SK-N-SH (cell line): Measurements from ENCODE around the gene ISCA2. TPM values are rescaled to one million over a fixed set of nuclear protein-coding genes. Genes with fewer than 3 reads are reported as not detected.

Experiments
- CTCF ChIA-PET: fragments of 300-600, 350-600 bp; formaldehyde crosslinking; extraction: SDS; loops from one replicate; lab custom pipeline; 2021; lab: Yijun Ruan, JAX
- POLR2A ChIA-PET: fragments of 350-600 bp; sonication (Branson Sonifier 250); formaldehyde crosslinking; extraction: SDS; loops from one replicate; lab custom pipeline; 2020; ENCODE audit warnings: antibody characterized with exemption, inconsistent platforms; lab: Yijun Ruan, JAX
- DNase-seq: peaks from one replicate; pipeline ENCODE4 v3.0.0; 2012
- H2AFZ ChIP-seq: fragments of 200-600 bp; sonication (generic); 2 replicates; pipeline ENCODE4 v1.8.1; 2016; ENCODE audit warnings: antibody characterized with exemption, mild to moderate bottlenecking, low read depth
- H3F3A ChIP-seq: fragments of 200-600 bp; sonication (generic); replicated peaks from 2 replicates; pipeline ENCODE3; 2016; ENCODE audit warnings: antibody characterized with exemption, mild to moderate bottlenecking; ENCODE audit not compliant: insufficient read depth
- H3K27ac ChIP-seq, 2 experiments: fragments of 200-500 bp in 1 of 2; fragments of 200-600 bp in 1 of 2; sonication (Bioruptor generic) in 1 of 2; sonication (generic), shearing (Covaris generic) in 1 of 2; 2 replicates each; pipeline versions ENCODE4 v1.5.1 to v1.6.1; 2014 to 2016; ENCODE audit warnings: low read depth in 2 of 2, inconsistent platforms in 1 of 2, low read length in 1 of 2, mild to moderate bottlenecking in 1 of 2, mixed read lengths in 1 of 2
- H3K27me3 ChIP-seq: fragments of 200-600 bp; sonication (generic), shearing (Covaris generic); 2 replicates; pipeline ENCODE4 v1.6.1; 2016; ENCODE audit warnings: mixed run types; ENCODE audit not compliant: insufficient read depth
- H3K36me3 ChIP-seq, 2 experiments: fragments of 200-500 bp in 1 of 2; fragments of 200-600 bp in 1 of 2; sonication (Bioruptor generic) in 1 of 2; sonication (generic) in 1 of 2; replicated peaks in 1 of 2; 2 replicates each; pipeline versions ENCODE3 to v1.5.1; 2014 to 2016; ENCODE audit warnings: low read length in 1 of 2, mild to moderate bottlenecking in 1 of 2; ENCODE audit not compliant: insufficient read depth in 2 of 2, control insufficient read depth in 1 of 2
- H3K4me1 ChIP-seq, 2 experiments: fragments of 200-500 bp in 1 of 2; fragments of 200-600 bp in 1 of 2; sonication (Bioruptor generic) in 1 of 2; sonication (generic), shearing (Covaris generic) in 1 of 2; 2 replicates each; pipeline versions ENCODE4 v1.5.1 to v1.6.1; 2014 to 2016; ENCODE audit warnings: low read depth in 1 of 2, low read length in 1 of 2, mixed run types in 1 of 2; ENCODE audit not compliant: insufficient read depth in 2 of 2, control insufficient read depth in 1 of 2
- H3K4me2 ChIP-seq: fragments of 200-600 bp; sonication (generic), shearing (Covaris generic); 2 replicates; pipeline ENCODE4 v1.6.1; 2017; ENCODE audit warnings: mixed run types
- H3K4me3 ChIP-seq, 2 experiments: fragments of 200-500 bp in 1 of 2; fragments of 200-600 bp in 1 of 2; sonication (Bioruptor generic) in 1 of 2; sonication (generic), shearing (Covaris generic) in 1 of 2; 2 replicates each; pipeline versions ENCODE4 v1.5.1 to v1.8.1; 2014 to 2016; ENCODE audit warnings: low read depth in 2 of 2, inconsistent platforms in 1 of 2, low read length in 1 of 2, mild to moderate bottlenecking in 1 of 2, mixed read lengths in 1 of 2, moderate library complexity in 1 of 2
- H3K79me2 ChIP-seq: fragments of 200-600 bp; sonication (generic); 2 replicates; pipeline ENCODE4 v1.8.1; 2017; ENCODE audit warnings: mild to moderate bottlenecking; ENCODE audit not compliant: insufficient read depth
- H3K9ac ChIP-seq: fragments of 200-600 bp; sonication (generic); 2 replicates; pipeline ENCODE4 v1.6.1; 2017; ENCODE audit warnings: mixed run types
- H3K9me2 ChIP-seq: fragments of 200-600 bp; sonication (generic); 2 replicates; pipeline ENCODE4 v1.6.1; 2017; ENCODE audit warnings: mixed run types
- H3K9me3 ChIP-seq: fragments of 200-600 bp; sonication (generic); 2 replicates; pipeline ENCODE4 v1.6.1; 2017; ENCODE audit warnings: mixed run types, mild to moderate bottlenecking, moderate library complexity
- H4K20me1 ChIP-seq: fragments of 200-600 bp; sonication (generic); 2 replicates; pipeline ENCODE4 v1.6.1; 2017; ENCODE audit warnings: mild to moderate bottlenecking, mixed run types; ENCODE audit not compliant: insufficient read depth
- CHD2 ChIP-seq: fragments of 150-350 bp; IDR thresholded peaks from 2 replicates; pipeline ENCODE4 v1.6.1; 2018; ENCODE audit warnings: low read length; ENCODE audit not compliant: partially characterized antibody
- FOXJ3 ChIP-seq: sonication (generic); formaldehyde crosslinking; IDR thresholded peaks from 2 replicates; pipeline ENCODE4 v1.5.1; 2020; ENCODE audit warnings: mild to moderate bottlenecking, missing genetic modification reagents
- FOXM1 ChIP-seq: IDR thresholded peaks from 2 replicates; pipeline ENCODE4 v1.4.0; 2012; ENCODE audit warnings: low read depth, mild to moderate bottlenecking
- GABPA ChIP-seq: IDR thresholded peaks from 2 replicates; pipeline ENCODE4 v1.4.0; 2012; ENCODE audit warnings: low read depth, mild to moderate bottlenecking
- MXI1 ChIP-seq: IDR thresholded peaks from 2 replicates; pipeline ENCODE4 v1.6.1; 2012; ENCODE audit warnings: mild to moderate bottlenecking, low read depth, low read length, improper control_type of control experiment
- NFIC ChIP-seq: IDR thresholded peaks from 2 replicates; pipeline ENCODE4 v1.4.0; 2012; ENCODE audit warnings: borderline replicate concordance
- PBX3 ChIP-seq: IDR thresholded peaks from 2 replicates; pipeline ENCODE4; 2012
- RAD21 ChIP-seq: IDR thresholded peaks from 2 replicates; pipeline ENCODE4 v1.6.1; 2012; ENCODE audit warnings: mild to moderate bottlenecking, low read length
- RXRA ChIP-seq: IDR thresholded peaks from 2 replicates; pipeline ENCODE4 v1.4.0; 2012; ENCODE audit warnings: low read depth, mild to moderate bottlenecking, borderline replicate concordance
- USF1 ChIP-seq: IDR thresholded peaks from 2 replicates; pipeline ENCODE4 v1.4.0; 2012; ENCODE audit warnings: low read depth, borderline replicate concordance
- USF2 ChIP-seq: fragments of 150-350 bp; IDR thresholded peaks from 2 replicates; pipeline ENCODE4 v1.6.1; 2017; ENCODE audit warnings: antibody characterized with exemption, low read length, low read depth, borderline replicate concordance
- YY1 ChIP-seq: IDR thresholded peaks from 2 replicates; pipeline ENCODE4 v1.4.0; 2012; ENCODE audit warnings: low read depth, mild to moderate bottlenecking
- ZBTB33 ChIP-seq: IDR thresholded peaks from 2 replicates; pipeline ENCODE4 v1.4.0; 2012; ENCODE audit warnings: low read depth, borderline replicate concordance
- WGBS: methylation state at CpG from one replicate; pipeline ENCODE4 v1.1.6; 2017; ENCODE audit warnings: low lambda C conversion rate; 5-methylcytosine and 5-hydroxymethylcytosine counted together
- polyA plus RNA-seq, 3 experiments: library from polyadenylated mRNA; depleted of rRNA; stranded (reverse); fragments of >200 nt; gene quantifications; 2 replicates each; pipeline ENCODE4 v1.2.3, GENCODE V29; 2012

The ISCA2 gene
- polyA plus RNA-seq, 1 of the 3 experiments (the other 2 are of a cell fraction) = 51.9 TPM

- TF ChIP-seq USF2 (no peak), FOXJ3 (CRISPR knock-in tag) (no peak)
Observed at GRCh38 chr14:74532246-74532645, 38.7 kb downstream of the ISCA2 start (continued).

- POLR2A ChIA-PET = no interaction called here
Observed at GRCh38 chr14:74533576-74533975, 40.0 kb downstream of the ISCA2 start.

More at GRCh38 chr14:74533576-74533975, 40.0 kb downstream of the ISCA2 start:
- Histone ChIP-seq H3K27ac (no peak overlapping the region), H3K9me2 (no peaks in the 10 kb centered on the region), H3K4me2 (no peak overlapping the region), H3K4me3 (no peak overlapping the region), H4K20me1 (no peaks in the 10 kb centered on the region), H3K4me1 (peaks cover 0 to 10% of the 10 kb centered on the region in 2 experiments; a peak in 1 of 4 replicates), H2AFZ (no peak overlapping the region), H3K27me3 (no peaks in the 10 kb centered on the region), H3K79me2 (peaks cover 5% of the 10 kb centered on the region; the same call in 1 of the 2 replicates), H3K9me3 (no peaks in the 10 kb centered on the region), H3K9ac (no peak overlapping the region), H3F3A (peaks cover 3% of the 10 kb centered on the region), H3K36me3 (peaks cover 40 to 46% of the 10 kb centered on the region in 2 experiments)
- 93% methylated on average over 3 of the region's 7 CpGs for WGBS
- CTCF ChIA-PET = interaction anchor here (1.0 to 2.2 kb wide), 2 partner anchors 13 to 75 kb away, joined by 3 to 7 read pairs; no protein-coding TSS in a partner anchor
- TF ChIP-seq CHD2 (no peak), RAD21 (no peak), NFIC (no peak), ZBTB33 (no peak), GABPA (no peak), FOXM1 (no peak), YY1 (no peak), FOXJ3 (CRISPR knock-in tag) (no peak), RXRA (no peak), USF1 (no peak), MXI1 (no peak), PBX3 (no peak)
- no peak for DNase-seq
